Activated CD8-positive, alpha-beta T cell treated with anti-CD3 and anti-CD28 coated beads for 36 hours (primary cell): ENCODE results near the gene ATP2A3. TPM values are rescaled to one million over a fixed set of nuclear protein-coding genes. Genes with fewer than 3 reads are reported as not detected.

Experiments
- ATAC-seq: fragments of 200-7000 bp; cut with Tn5 transposase; one replicate; pipeline ENCODE4 v1.10.0; 2021; ENCODE audit warnings: mild to moderate bottlenecking, moderate library complexity
- CTCF ChIA-PET: fragments of 350-600 bp; sonication (Branson Sonifier 250); formaldehyde crosslinking; loops from one replicate; lab custom pipeline; 2021; ENCODE audit warnings: antibody characterized with exemption; lab: Charles Lee
- POLR2A ChIA-PET: fragments of 350-600 bp; sonication (Branson Sonifier 250); formaldehyde crosslinking; loops from one replicate; lab custom pipeline; 2021; ENCODE audit warnings: antibody characterized with exemption; lab: Charles Lee
- DNase-seq: peaks from one replicate; pipeline ENCODE4 v3.0.0-alpha.2; 2020
- H3K27ac Mint-ChIP-seq: one replicate; pipeline ENCODE4 v1.8.0; 2021; ENCODE audit warnings: mild to moderate bottlenecking, mixed read lengths
- H3K27me3 Mint-ChIP-seq: one replicate; pipeline ENCODE4 v1.8.0; 2021; ENCODE audit warnings: mixed read lengths
- H3K36me3 Mint-ChIP-seq: one replicate; pipeline ENCODE4 v1.8.0; 2021; ENCODE audit warnings: low read depth, mixed read lengths
- H3K4me1 Mint-ChIP-seq: one replicate; pipeline ENCODE4 v1.8.0; 2021; ENCODE audit warnings: low read depth, mixed read lengths
- H3K4me3 Mint-ChIP-seq: one replicate; pipeline ENCODE4 v1.8.0; 2021; ENCODE audit warnings: mild to moderate bottlenecking, moderate library complexity, mixed read lengths
- H3K9me3 Mint-ChIP-seq: one replicate; pipeline ENCODE4 v1.8.0; 2021; ENCODE audit warnings: mixed read lengths
- intact Hi-C: fragments of 100-400 bp; cut with micrococcal nuclease; formaldehyde crosslinking; loops from one replicate; pipeline ENCODE4 v1.10.0; 2022
- total RNA-seq, 2 experiments: library from RNA; stranded (reverse); gene quantifications; one replicate each; pipeline ENCODE4 v1.2.3, GENCODE V29; 2021
- TF ChIP-seq, protein P1 (sequence below): fragments of 200-600 bp; IDR thresholded peaks from one replicate; pipeline ENCODE4 v1.8.0; 2022; ENCODE audit warnings: antibody characterized with exemption, mild to moderate bottlenecking

The ATP2A3 gene
- total RNA-seq, 2 experiments from 2014 or later, result 113 to 117 TPM

DNA sequence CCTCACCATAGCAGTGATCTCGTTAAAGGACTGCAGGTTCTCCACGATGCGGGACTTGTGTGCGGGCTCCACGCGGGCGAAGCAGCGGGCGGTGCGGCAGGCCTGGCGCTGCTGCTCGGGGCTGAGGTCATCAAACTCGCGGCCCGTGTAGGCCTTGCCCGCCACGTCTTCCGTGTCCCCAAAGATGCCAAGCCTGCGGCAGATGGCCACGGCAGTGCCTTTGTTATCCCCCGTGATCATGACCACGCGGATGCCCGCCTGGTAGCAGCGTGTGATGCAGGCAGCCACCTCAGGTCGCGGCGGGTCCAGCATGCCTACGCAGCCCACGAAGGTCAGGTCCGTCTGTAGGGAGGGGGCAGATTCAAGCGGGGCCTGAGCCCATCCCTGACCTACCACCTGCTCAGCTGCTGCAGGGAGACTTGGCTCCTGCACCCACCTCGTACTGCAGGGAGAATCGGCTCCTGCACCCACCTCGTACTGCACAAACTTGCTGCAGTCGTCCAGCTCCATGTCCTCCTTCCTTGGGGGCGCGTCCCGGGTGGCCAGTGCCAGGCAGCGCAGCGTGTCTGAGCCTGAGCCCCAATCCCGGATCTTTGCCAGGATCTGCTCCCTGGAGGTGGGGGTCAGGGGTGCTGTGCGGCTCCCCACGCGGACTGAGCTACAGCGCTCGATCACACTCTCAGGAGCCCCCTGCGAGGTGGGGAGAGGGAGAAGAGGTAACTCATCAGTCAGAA, 23.1 kb downstream of the ATP2A3 start:
- DNase-seq (no peak), ATAC-seq (no peak)
- intact Hi-C loops, result no loop called here
- Mint-ChIP-seq H3K4me3 (no peak overlapping the region), H3K9me3 (no peaks in the 10 kb centered on the region), H3K4me1 (no peaks in the 10 kb centered on the region), H3K36me3 (peaks cover 55% of the 10 kb centered on the region), H3K27ac (no peak overlapping the region), H3K27me3 (no peaks in the 10 kb centered on the region)
- TF ChIP-seq, protein P1, sequence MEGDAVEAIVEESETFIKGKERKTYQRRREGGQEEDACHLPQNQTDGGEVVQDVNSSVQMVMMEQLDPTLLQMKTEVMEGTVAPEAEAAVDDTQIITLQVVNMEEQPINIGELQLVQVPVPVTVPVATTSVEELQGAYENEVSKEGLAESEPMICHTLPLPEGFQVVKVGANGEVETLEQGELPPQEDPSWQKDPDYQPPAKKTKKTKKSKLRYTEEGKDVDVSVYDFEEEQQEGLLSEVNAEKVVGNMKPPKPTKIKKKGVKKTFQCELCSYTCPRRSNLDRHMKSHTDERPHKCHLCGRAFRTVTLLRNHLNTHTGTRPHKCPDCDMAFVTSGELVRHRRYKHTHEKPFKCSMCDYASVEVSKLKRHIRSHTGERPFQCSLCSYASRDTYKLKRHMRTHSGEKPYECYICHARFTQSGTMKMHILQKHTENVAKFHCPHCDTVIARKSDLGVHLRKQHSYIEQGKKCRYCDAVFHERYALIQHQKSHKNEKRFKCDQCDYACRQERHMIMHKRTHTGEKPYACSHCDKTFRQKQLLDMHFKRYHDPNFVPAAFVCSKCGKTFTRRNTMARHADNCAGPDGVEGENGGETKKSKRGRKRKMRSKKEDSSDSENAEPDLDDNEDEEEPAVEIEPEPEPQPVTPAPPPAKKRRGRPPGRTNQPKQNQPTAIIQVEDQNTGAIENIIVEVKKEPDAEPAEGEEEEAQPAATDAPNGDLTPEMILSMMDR, result no peak
- POLR2A ChIA-PET, result no interaction called here
- CTCF ChIA-PET, result no interaction called here

DNA sequence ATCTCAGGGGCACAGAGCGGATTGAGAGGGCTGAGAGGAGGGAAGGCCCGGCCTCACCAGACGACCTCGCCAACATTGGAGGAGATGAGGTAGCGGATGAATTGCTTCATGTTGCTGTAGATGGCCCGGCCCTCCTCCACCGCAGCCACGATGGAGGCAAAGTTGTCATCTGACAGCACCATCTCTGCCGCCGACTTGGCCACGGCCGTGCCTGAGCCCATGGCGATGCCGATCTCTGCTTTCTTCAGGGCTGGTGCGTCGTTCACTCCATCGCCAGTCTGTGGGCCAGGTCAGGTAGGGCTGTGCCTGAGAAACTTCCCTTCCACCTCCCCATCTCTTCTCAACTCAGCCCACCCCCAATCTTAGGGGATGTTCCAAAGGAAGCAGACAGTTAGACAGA, 26.9 kb downstream of the ATP2A3 start:
- Mint-ChIP-seq H3K27ac (peak overlapping the region; percentile 73), H3K4me3 (no peak overlapping the region), H3K36me3 (peaks cover 46% of the 10 kb centered on the region), H3K27me3 (no peaks in the 10 kb centered on the region), H3K4me1 (no peaks in the 10 kb centered on the region), H3K9me3 (no peaks in the 10 kb centered on the region)
- POLR2A ChIA-PET, result no interaction called here
- intact Hi-C loops, result no loop called here
- no peak for DNase-seq
- no peak for ATAC-seq
- TF ChIP-seq, protein P1, result no peak
- CTCF ChIA-PET, result interaction anchor here (1.9 kb wide), 1 partner anchor 24 kb away, joined by 8 read pairs; no protein-coding TSS in a partner anchor

DNA sequence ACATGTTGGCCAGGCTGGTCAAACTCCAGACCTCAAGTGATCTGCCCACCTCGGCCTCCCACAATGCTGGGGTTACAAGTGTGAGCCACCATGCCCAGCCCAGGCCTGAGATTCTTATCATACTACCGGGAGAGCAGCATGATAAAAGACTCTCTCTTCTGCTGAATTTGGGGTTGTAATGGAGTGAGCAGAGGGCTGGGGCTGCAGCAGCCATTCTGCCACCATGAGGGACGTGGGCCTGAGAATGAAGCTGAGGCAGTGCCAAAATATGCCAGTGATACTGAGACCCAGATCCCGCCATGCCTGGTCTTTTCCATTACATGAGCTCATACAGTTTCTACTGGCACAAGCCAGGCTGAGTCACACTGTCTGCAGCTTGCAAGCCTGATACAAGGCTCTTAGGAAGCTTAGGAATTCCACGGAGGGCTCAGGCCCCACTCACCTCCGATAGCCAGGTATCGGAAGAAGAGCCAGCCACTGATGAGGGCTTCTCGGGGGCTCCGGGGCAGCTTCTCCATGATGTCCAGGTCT, 28.3 kb downstream of the ATP2A3 start:
- POLR2A ChIA-PET, result interaction anchor here (1.5 kb wide), 1 partner anchor 10 kb away, joined by 3 read pairs; no protein-coding TSS in a partner anchor
- H3K9me3 Mint-ChIP-seq, result no peaks in the 10 kb centered on the region
- TF ChIP-seq, protein P1, result no peak
- CTCF ChIA-PET, result interaction anchor here (0.9 to 1.3 kb wide), 3 partner anchors 22 to 90 kb away, joined by 3 to 5 read pairs (median 3); no protein-coding TSS in a partner anchor
- DNase-seq, result no peak
- no peak overlapping the region for H3K4me3 Mint-ChIP-seq
- intact Hi-C loops, result no loop called here
- no peak overlapping the region for H3K27ac Mint-ChIP-seq
- no peak for ATAC-seq
- H3K27me3 Mint-ChIP-seq, result no peaks in the 10 kb centered on the region
- peaks cover 45% of the 10 kb centered on the region for H3K36me3 Mint-ChIP-seq
- no peaks in the 10 kb centered on the region for H3K4me1 Mint-ChIP-seq

DNA sequence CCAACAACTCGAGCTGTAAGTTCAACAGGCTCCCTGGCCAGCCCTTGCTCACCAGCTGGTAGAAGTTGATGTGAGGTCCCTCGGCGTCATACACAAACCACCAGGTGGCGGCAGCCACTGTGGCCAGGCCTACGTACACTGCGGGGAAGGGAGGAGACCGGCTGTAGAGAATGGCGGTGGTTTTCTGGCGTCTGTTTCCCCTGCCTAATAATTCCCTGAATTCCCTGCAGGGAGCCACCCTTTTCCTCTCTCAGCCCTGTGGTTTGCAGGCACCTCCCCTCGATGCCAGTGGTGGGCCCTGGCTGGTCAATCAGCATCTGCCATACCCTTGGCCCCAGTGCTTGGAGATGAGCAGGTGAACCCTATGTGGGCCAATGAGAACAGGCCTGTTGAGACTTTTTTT, 29.1 kb downstream of the ATP2A3 start:
- peaks cover 45% of the 10 kb centered on the region for H3K36me3 Mint-ChIP-seq
- ChIA-PET CTCF (interaction anchor here (0.7 to 1.3 kb wide), 4 partner anchors 21 to 74 kb away, joined by 3 read pairs; no protein-coding TSS in a partner anchor), POLR2A (interaction anchor here (1.5 kb wide), 1 partner anchor 11 kb away, joined by 3 read pairs; no protein-coding TSS in a partner anchor)
- DNase-seq (peak; percentile 59), ATAC-seq (peak; percentile 75)
- H3K27me3 Mint-ChIP-seq, result no peaks in the 10 kb centered on the region
- TF ChIP-seq, protein P1, result peak; percentile 30
- no peaks in the 10 kb centered on the region for H3K4me1 Mint-ChIP-seq
- no peak overlapping the region for H3K4me3 Mint-ChIP-seq
- H3K9me3 Mint-ChIP-seq, result no peaks in the 10 kb centered on the region
- intact Hi-C loops, result no loop called here
- H3K27ac Mint-ChIP-seq, result no peak overlapping the region

DNA sequence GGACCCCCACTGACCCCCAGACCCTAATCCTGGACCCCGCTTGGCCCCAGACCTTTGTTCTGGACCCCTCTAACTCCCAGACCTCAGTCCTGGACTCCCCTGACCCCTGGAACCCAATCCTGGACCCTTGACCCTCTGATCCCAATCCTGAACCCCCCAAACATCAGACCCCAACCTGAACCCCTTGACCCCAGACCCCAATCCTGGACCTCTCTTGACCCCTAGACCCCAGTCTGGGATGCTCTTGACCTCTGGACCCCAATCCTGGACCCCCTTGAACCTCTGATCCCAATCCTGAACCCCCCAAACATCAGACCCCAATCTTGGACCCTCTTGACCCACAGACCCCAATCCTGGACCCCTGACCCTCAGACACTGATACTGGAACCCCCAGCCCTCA, 34.5 kb downstream of the ATP2A3 start:
- Mint-ChIP-seq H3K27me3 (no peaks in the 10 kb centered on the region), H3K4me1 (no peaks in the 10 kb centered on the region), H3K4me3 (no peak overlapping the region), H3K9me3 (no peaks in the 10 kb centered on the region), H3K36me3 (peaks cover 17% of the 10 kb centered on the region), H3K27ac (no peak overlapping the region)
- ATAC-seq, result no peak
- TF ChIP-seq, protein P1, result no peak
- no peak for DNase-seq
- intact Hi-C loops, result no loop called here
- POLR2A ChIA-PET, result no interaction called here
- CTCF ChIA-PET, result no interaction called here
